ENCODE results near the gene GOLGB1.
"Not testable (repeated sequence)": the region's sequence is repeated elsewhere in the genome, so short reads cannot be mapped to it uniquely, and the experiment has no call there.

Gene GOLGB1

GRCh38 chr3:121749276-121750086, at the start of gene GOLGB1:
TSS of gene GOLGB1 (minus strand) at chr3:121749741. CDS start at chr3:121730971, 18,770 bp downstream.
- DNase-seq = peak; percentile 91

GRCh38 chr3:121796970-121797369, 47.4 kb upstream of the GOLGB1 start:
- no peak for DNase-seq

GRCh38 chr3:121794264-121794983, 44.9 kb upstream of the GOLGB1 start:
- DNase-seq = no peak

GRCh38 chr3:121793078-121793477, 43.5 kb upstream of the GOLGB1 start:
- DNase-seq = no peak

GRCh38 chr3:121786485-121786884, 36.9 kb upstream of the GOLGB1 start:
- no peak for DNase-seq

GRCh38 chr3:121782784-121783183, 33.2 kb upstream of the GOLGB1 start:
- DNase-seq = not testable (repeated sequence)

GRCh38 chr3:121781611-121782010, 32.1 kb upstream of the GOLGB1 start:
- no peak for DNase-seq

GRCh38 chr3:121775095-121775494, 25.6 kb upstream of the GOLGB1 start:
- not testable (repeated sequence) for DNase-seq

GRCh38 chr3:121769246-121769645, 19.7 kb upstream of the GOLGB1 start:
- DNase-seq = no peak

GRCh38 chr3:121768452-121768851, 18.9 kb upstream of the GOLGB1 start:
- no peak for DNase-seq

GRCh38 chr3:121759541-121760202, 10.1 kb upstream of the GOLGB1 start:
- DNase-seq = no peak

- no peak for DNase-seq
These were observed 9.3 kb upstream of the GOLGB1 start for GRCh38 chr3:121758727-121759450.

- no peak for DNase-seq
These were observed 8.4 kb upstream of the GOLGB1 start for GRCh38 chr3:121757812-121758545.

GRCh38 chr3:121757087-121757811, 7.7 kb upstream of the GOLGB1 start:
- DNase-seq = no peak

GRCh38 chr3:121752772-121753171, 3.2 kb upstream of the GOLGB1 start:
- no peak for DNase-seq

GRCh38 chr3:121752261-121752660, 2.7 kb upstream of the GOLGB1 start:
- DNase-seq = no peak

- DNase-seq = no peak
These were observed 510 bp upstream of the GOLGB1 start for GRCh38 chr3:121750087-121750415.

- no peak for DNase-seq
These were observed 763 bp downstream of the GOLGB1 start for GRCh38 chr3:121748680-121749275.

GRCh38 chr3:121747976-121748375, 1.6 kb downstream of the GOLGB1 start:
- DNase-seq = no peak

GRCh38 chr3:121743106-121743505, 6.4 kb downstream of the GOLGB1 start:
- DNase-seq = not testable (repeated sequence)

GRCh38 chr3:121740896-121741295, 8.6 kb downstream of the GOLGB1 start:
- no peak for DNase-seq
